Measurements from ENCODE around the gene SLU7.

GRCh38 chr5:160453751-160454150 lies 34.9 kb upstream of the SLU7 start:
- TF ChIP-seq GATA3 (IDR thresholded peaks at IDR 0.05; ENCODE audit: low read depth, low read length): no peak
- TF ChIP-seq GATA2 (IDR thresholded peaks at IDR 0.05; ENCODE audit: low read depth, low read length): no peak
